MM.1S (cell line): ENCODE results near the gene SLC39A9.
"Not testable (repeated sequence)": the region's sequence is repeated elsewhere in the genome, so short reads cannot be mapped to it uniquely, and the experiment has no call there.

ENCODE experiments used
- CTCF ChIP-seq: fragments of 300-600 bp; sonication (generic); IDR thresholded peaks from 2 replicates; pipeline ENCODE4 v1.5.1; 2016; ENCODE audit warnings: antibody characterized with exemption, low read length, mixed read lengths
- EZH2 ChIP-seq: fragments of 300-600 bp; sonication (generic); optimal IDR thresholded peaks from 2 replicates; pipeline ENCODE3; 2017; ENCODE audit warnings: low read depth, mild to moderate bottlenecking, antibody characterized with exemption, low read length, mixed read lengths
- EZH2phosphoT487 ChIP-seq: fragments of 300-600 bp; sonication (generic); IDR thresholded peaks from 2 replicates; pipeline ENCODE4 v1.6.1; 2018; ENCODE audit warnings: antibody characterized with exemption, low read length

GRCh38 chr14:69416087-69416486, 17.6 kb downstream of the SLC39A9 start:
- TF ChIP-seq CTCF, EZH2phosphoT487, EZH2: not testable (repeated sequence)
